H9 (cell line): ENCODE results near the gene TRPV4. TPM values are rescaled to one million over a fixed set of nuclear protein-coding genes. Genes with fewer than 3 reads are reported as not detected.

Experiments
- DNase-seq: peaks from one replicate; pipeline ENCODE4 v3.0.0-alpha.2; 2017
- H2AFZ ChIP-seq: one replicate; pipeline ENCODE4 v1.6.1; 2013; ENCODE audit warnings: mild to moderate bottlenecking, low read length, control low read depth, moderate library complexity
- H2AK5ac ChIP-seq: 2 replicates; pipeline ENCODE4 v1.6.1; 2013; ENCODE audit warnings: low read length, control low read depth, mixed read lengths; ENCODE audit not compliant: insufficient read length
- H2BK120ac ChIP-seq: one replicate; pipeline ENCODE4 v1.6.1; 2013; ENCODE audit warnings: low read depth, mild to moderate bottlenecking, low read length, control low read depth, inconsistent platforms; ENCODE audit not compliant: poor library complexity, severe bottlenecking
- H2BK12ac ChIP-seq: 2 replicates; pipeline ENCODE4 v1.6.1; 2013; ENCODE audit warnings: low read length, control low read depth, mixed read lengths, low read depth; ENCODE audit not compliant: insufficient read length
- H2BK15ac ChIP-seq: 2 replicates; pipeline ENCODE4 v1.6.1; 2013; ENCODE audit warnings: low read depth, low read length, control low read depth
- H2BK20ac ChIP-seq: one replicate; pipeline ENCODE4 v1.6.1; 2013; ENCODE audit warnings: low read depth, mild to moderate bottlenecking, low read length, control low read depth, inconsistent platforms; ENCODE audit not compliant: poor library complexity, severe bottlenecking
- H2BK5ac ChIP-seq: 2 replicates; pipeline ENCODE4 v1.6.1; 2013; ENCODE audit warnings: low read length, control low read depth, mixed read lengths; ENCODE audit not compliant: insufficient read length
- H3K14ac ChIP-seq: 2 replicates; pipeline ENCODE4 v1.6.1; 2013; ENCODE audit warnings: low read length, control low read depth; ENCODE audit not compliant: insufficient read depth
- H3K18ac ChIP-seq: 2 replicates; pipeline ENCODE4 v1.6.1; 2013; ENCODE audit warnings: low read depth, mild to moderate bottlenecking, mixed read lengths, low read length, control low read depth; ENCODE audit not compliant: insufficient read length
- H3K23ac ChIP-seq: 2 replicates; pipeline ENCODE4 v1.6.1; 2013; ENCODE audit warnings: low read length, control low read depth, mixed read lengths, low read depth; ENCODE audit not compliant: insufficient read length
- H3K23me2 ChIP-seq: 2 replicates; pipeline ENCODE4 v1.6.1; 2013; ENCODE audit warnings: low read depth, mild to moderate bottlenecking, mixed read lengths, low read length, control low read depth; ENCODE audit not compliant: insufficient read length, poor library complexity, severe bottlenecking
- H3K27ac ChIP-seq: 2 replicates; pipeline ENCODE4 v1.5.1; 2013; ENCODE audit warnings: low read length, control low read depth, mixed read lengths, low read depth; ENCODE audit not compliant: insufficient read length
- H3K27me3 ChIP-seq: 2 replicates; pipeline ENCODE4 v1.6.1; 2013; ENCODE audit warnings: low read length, control low read depth, inconsistent platforms; ENCODE audit not compliant: insufficient read depth
- H3K4ac ChIP-seq: 2 replicates; pipeline ENCODE4 v1.6.1; 2013; ENCODE audit warnings: low read depth, mild to moderate bottlenecking, control low read depth, inconsistent platforms, low read length, moderate library complexity
- H3K4me1 ChIP-seq: 2 replicates; pipeline ENCODE4 v1.6.1; 2013; ENCODE audit warnings: low read length, control low read depth, inconsistent platforms; ENCODE audit not compliant: insufficient read depth
- H3K4me2 ChIP-seq: 2 replicates; pipeline ENCODE4 v1.6.1; 2013; ENCODE audit warnings: low read length, control low read depth, mixed read lengths; ENCODE audit not compliant: insufficient read length, insufficient read depth
- H3K56ac ChIP-seq: 2 replicates; pipeline ENCODE4 v1.6.1; 2013; ENCODE audit warnings: low read depth, mild to moderate bottlenecking, mixed read lengths, low read length, control low read depth; ENCODE audit not compliant: insufficient read length
- H3K79me1 ChIP-seq: 2 replicates; pipeline ENCODE4 v1.6.1; 2013; ENCODE audit warnings: low read depth, mild to moderate bottlenecking, moderate library complexity, low read length, control low read depth, inconsistent platforms; ENCODE audit not compliant: insufficient read depth, poor library complexity, severe bottlenecking
- H3K79me2 ChIP-seq: 2 replicates; pipeline ENCODE4 v1.6.1; 2013; ENCODE audit warnings: low read length, control low read depth, inconsistent platforms; ENCODE audit not compliant: insufficient read depth
- H3K9ac ChIP-seq: 2 replicates; pipeline ENCODE4 v1.6.1; 2013; ENCODE audit warnings: low read length, control low read depth, mixed read lengths; ENCODE audit not compliant: insufficient read length; ENCODE audit errors: extremely low read depth
- H3K9me3 ChIP-seq: one replicate; pipeline ENCODE4 v1.6.1; 2013; ENCODE audit warnings: low read depth, low read length, inconsistent platforms; ENCODE audit not compliant: control insufficient read depth
- H3T11ph ChIP-seq: one replicate; pipeline ENCODE4 v1.6.1; 2013; ENCODE audit warnings: mild to moderate bottlenecking, low read length, control low read depth, inconsistent platforms
- H4K20me1 ChIP-seq: one replicate; pipeline ENCODE4 v1.6.1; 2013; ENCODE audit not compliant: control insufficient read depth, insufficient read length, insufficient read depth
- H4K5ac ChIP-seq: 2 replicates; pipeline ENCODE4 v1.6.1; 2013; ENCODE audit warnings: low read depth, mild to moderate bottlenecking, mixed read lengths, low read length, control low read depth; ENCODE audit not compliant: insufficient read length
- H4K8ac ChIP-seq: replicated peaks from 2 replicates; pipeline ENCODE4 v1.6.1; 2013; ENCODE audit warnings: low read length, control low read depth, mixed read lengths, low read depth; ENCODE audit not compliant: insufficient read length
- H4K91ac ChIP-seq: 2 replicates; pipeline ENCODE4 v1.6.1; 2013; ENCODE audit warnings: low read depth, mild to moderate bottlenecking, moderate library complexity, mixed read lengths, low read length, control low read depth; ENCODE audit not compliant: insufficient read length
- H3K27ac Mint-ChIP-seq, 3 experiments: 2 replicates in 2 of 3; 3 replicates in 1 of 3; pipeline ENCODE4 v1.8.0; 2020 to 2021; ENCODE audit warnings: mixed read lengths in 3 of 3, mild to moderate bottlenecking in 1 of 3, moderate library complexity in 1 of 3
- H3K27me3 Mint-ChIP-seq: 2 replicates; pipeline ENCODE4 v1.8.0; 2021; ENCODE audit warnings: low read depth, mild to moderate bottlenecking, moderate library complexity, mixed read lengths
- H3K36me3 Mint-ChIP-seq, 3 experiments: 2 replicates in 2 of 3; 3 replicates in 1 of 3; pipeline ENCODE4 v1.8.0; 2020 to 2021; ENCODE audit warnings: low read depth in 3 of 3, mixed read lengths in 3 of 3; ENCODE audit not compliant: insufficient read depth in 1 of 3
- H3K4me1 Mint-ChIP-seq, 2 experiments: 2 replicates each; pipeline ENCODE4 v1.8.0; 2020; ENCODE audit warnings: mixed read lengths in 2 of 2
- H3K4me3 Mint-ChIP-seq, 2 experiments: 2 replicates in 1 of 2; 3 replicates in 1 of 2; pipeline ENCODE4 v1.8.0; 2020 to 2021; ENCODE audit warnings: mild to moderate bottlenecking in 2 of 2, mixed read lengths in 2 of 2, moderate library complexity in 1 of 2
- H3K9me3 Mint-ChIP-seq, 2 experiments: 2 replicates in 1 of 2; 3 replicates in 1 of 2; pipeline ENCODE4 v1.8.0; 2020; ENCODE audit warnings: mild to moderate bottlenecking in 2 of 2, mixed read lengths in 2 of 2, moderate library complexity in 1 of 2
- CTCF ChIP-seq: fragments of 200-600 bp; sonication (generic); conservative IDR thresholded peaks from 3 replicates; pipeline ENCODE4 v1.8.0; 2021; ENCODE audit warnings: antibody characterized with exemption, mild to moderate bottlenecking
- WGBS: extraction: QIAGEN DNeasy Blood & Tissue Kit; methylation state at CpG from one replicate; pipeline ENCODE4 v1.1.7; 2013; ENCODE audit warnings: missing lambda C conversion rate, low lambda C conversion rate, mixed read lengths; ENCODE audit not compliant: insufficient read length; ENCODE audit errors: extremely low coverage; 5-methylcytosine and 5-hydroxymethylcytosine counted together
- total RNA-seq: library from RNA; stranded (reverse); gene quantifications from 2 replicates; pipeline ENCODE4 v1.2.1, GENCODE V29; 2021

The TRPV4 gene
- total RNA-seq, 1 experiment from 2014 or later: 4.9 TPM

GRCh38 chr12:109830718-109831117 is 2.5 kb downstream of the TRPV4 start:
- H3K36me3 Mint-ChIP-seq: no peaks in the 10 kb centered on the region
- Histone ChIP-seq H4K8ac (no peak overlapping the region), H2BK5ac (no peak overlapping the region), H3K4me2 (no peak overlapping the region), H3K18ac (no peak overlapping the region), H3K79me1 (no peaks in the 10 kb centered on the region), H3K27me3 (no peaks in the 10 kb centered on the region), H3K23me2 (no peaks in the 10 kb centered on the region), H2AK5ac (no peak overlapping the region), H3K14ac (no peak overlapping the region), H2BK12ac (no peak overlapping the region), H3K4ac (no peak overlapping the region), H4K91ac (no peak overlapping the region), H2BK15ac (no peak overlapping the region), H3T11ph (no peak overlapping the region), H3K4me1 (no peaks in the 10 kb centered on the region), H3K9ac (no peak overlapping the region), H4K20me1 (no peaks in the 10 kb centered on the region), H2BK20ac (no peak overlapping the region), H3K9me3 (no peaks in the 10 kb centered on the region), H3K23ac (no peak overlapping the region), H2BK120ac (no peak overlapping the region), H4K5ac (no peak overlapping the region), H3K27ac (no peak overlapping the region), H3K79me2 (no peaks in the 10 kb centered on the region), H2AFZ (no peak overlapping the region), H3K56ac (no peak overlapping the region)
- peaks cover 8 to 13% of the 10 kb centered on the region in 2 experiments; a peak in 3 of 4 replicates for H3K4me1 Mint-ChIP-seq
- no peak overlapping the region for H3K4me3 Mint-ChIP-seq
- WGBS: no CpG with 5 or more reads among the region's 2 CpGs
- TF ChIP-seq CTCF: no peak
- H3K9me3 Mint-ChIP-seq: no peaks in the 10 kb centered on the region; a peak in 1 of 5 replicates
- H3K27me3 Mint-ChIP-seq: no peaks in the 10 kb centered on the region; the same call in none of the 2 replicates
- H3K27ac Mint-ChIP-seq: peak overlapping the region in 1 of 3 experiments; percentile 12; a peak in 2 of 7 replicates
- DNase-seq: no peak
